ENCODE data around the gene DNAAF5. TPM values are rescaled to one million over a fixed set of nuclear protein-coding genes. Genes with fewer than 3 reads are reported as not detected.

Gene DNAAF5
- total and polyA plus RNA-seq, 2 of the 13 experiments (the other 11 are each of a cell fraction or from before 2014, with no cell fraction given) = 11.9 to 21.5 TPM

DNA sequence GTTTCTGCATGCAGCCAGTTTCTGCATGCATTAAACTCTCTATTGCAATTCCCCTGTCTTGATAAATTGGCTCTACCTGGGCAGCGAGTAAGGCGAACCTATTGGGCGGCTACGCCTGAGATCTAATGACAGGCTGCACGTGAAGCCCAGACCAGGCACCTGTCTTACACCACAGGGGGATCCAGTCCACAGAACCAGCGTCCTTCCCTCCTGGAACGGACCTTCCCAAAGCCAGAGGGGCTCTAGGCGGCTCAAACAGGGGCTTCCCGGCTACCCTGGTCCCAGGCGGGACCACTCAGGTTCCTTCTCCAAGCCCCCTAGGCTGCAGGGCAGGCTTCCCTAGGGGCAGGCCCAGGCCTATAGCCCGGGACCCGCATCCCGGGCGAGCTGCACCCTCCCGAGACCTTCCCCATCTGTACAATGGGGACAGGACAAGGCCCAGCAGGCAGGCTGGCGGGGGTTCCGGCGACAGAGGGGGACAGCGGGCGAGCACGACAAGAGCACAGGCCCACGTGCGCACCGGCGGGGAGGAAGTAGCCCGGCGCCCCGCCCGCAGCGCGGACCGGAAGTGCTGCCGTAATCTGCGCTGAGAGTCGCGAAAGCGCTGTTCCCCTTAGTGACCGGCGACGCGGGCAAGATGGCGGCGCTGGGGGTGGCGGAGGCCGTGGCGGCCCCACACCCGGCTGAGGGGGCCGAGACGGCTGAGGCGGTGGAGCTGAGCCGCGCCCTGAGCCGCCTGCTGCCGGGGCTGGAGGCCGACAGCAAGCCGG lies at the start of gene DNAAF5 (continued):
- TF ChIP-seq, protein P1, sequence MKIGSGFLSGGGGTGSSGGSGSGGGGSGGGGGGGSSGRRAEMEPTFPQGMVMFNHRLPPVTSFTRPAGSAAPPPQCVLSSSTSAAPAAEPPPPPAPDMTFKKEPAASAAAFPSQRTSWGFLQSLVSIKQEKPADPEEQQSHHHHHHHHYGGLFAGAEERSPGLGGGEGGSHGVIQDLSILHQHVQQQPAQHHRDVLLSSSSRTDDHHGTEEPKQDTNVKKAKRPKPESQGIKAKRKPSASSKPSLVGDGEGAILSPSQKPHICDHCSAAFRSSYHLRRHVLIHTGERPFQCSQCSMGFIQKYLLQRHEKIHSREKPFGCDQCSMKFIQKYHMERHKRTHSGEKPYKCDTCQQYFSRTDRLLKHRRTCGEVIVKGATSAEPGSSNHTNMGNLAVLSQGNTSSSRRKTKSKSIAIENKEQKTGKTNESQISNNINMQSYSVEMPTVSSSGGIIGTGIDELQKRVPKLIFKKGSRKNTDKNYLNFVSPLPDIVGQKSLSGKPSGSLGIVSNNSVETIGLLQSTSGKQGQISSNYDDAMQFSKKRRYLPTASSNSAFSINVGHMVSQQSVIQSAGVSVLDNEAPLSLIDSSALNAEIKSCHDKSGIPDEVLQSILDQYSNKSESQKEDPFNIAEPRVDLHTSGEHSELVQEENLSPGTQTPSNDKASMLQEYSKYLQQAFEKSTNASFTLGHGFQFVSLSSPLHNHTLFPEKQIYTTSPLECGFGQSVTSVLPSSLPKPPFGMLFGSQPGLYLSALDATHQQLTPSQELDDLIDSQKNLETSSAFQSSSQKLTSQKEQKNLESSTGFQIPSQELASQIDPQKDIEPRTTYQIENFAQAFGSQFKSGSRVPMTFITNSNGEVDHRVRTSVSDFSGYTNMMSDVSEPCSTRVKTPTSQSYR (CRISPR knock-in tag; IDR thresholded peaks at IDR 0.05; ENCODE audit: borderline replicate concordance) = no peak
- TF ChIP-seq ZNF569 (CRISPR knock-in tag; IDR thresholded peaks at IDR 0.05; ENCODE audit: borderline replicate concordance) (0 out of 2 replicates have a peak, but pooled peaks have one; percentile 56), AHDC1 (CRISPR knock-in tag; IDR thresholded peaks at IDR 0.05; ENCODE audit: borderline replicate concordance) (peak; percentile 43; the same call in 1 of the 2 replicates), ZNF101 (CRISPR knock-in tag; IDR thresholded peaks at IDR 0.05; ENCODE audit: borderline replicate concordance, low read depth) (no peak), THYN1 (CRISPR knock-in tag; IDR thresholded peaks at IDR 0.05; ENCODE audit: borderline replicate concordance, low read depth) (no peak), SIX4 (CRISPR knock-in tag; IDR thresholded peaks at IDR 0.05) (peak; percentile 17; the same call in 1 of the 2 replicates), YEATS4 (CRISPR knock-in tag; IDR thresholded peaks at IDR 0.05; ENCODE audit: borderline replicate concordance) (peak; percentile 98), ZNF556 (CRISPR knock-in tag; IDR thresholded peaks at IDR 0.05; ENCODE audit: borderline replicate concordance) (peak; percentile 59; the same call in 1 of the 2 replicates), TGIF2 (CRISPR knock-in tag; IDR thresholded peaks at IDR 0.05) (peak; percentile 96), THAP8 (CRISPR knock-in tag; IDR thresholded peaks at IDR 0.05; ENCODE audit: borderline replicate concordance) (0 out of 2 replicates have a peak, but pooled peaks have one; percentile 66), ZNF3 (CRISPR knock-in tag; IDR thresholded peaks at IDR 0.05) (peak; percentile 57; the same call in 1 of the 2 replicates), ZNF451 (CRISPR knock-in tag; IDR thresholded peaks at IDR 0.05) (peak; percentile 45; the same call in 1 of the 2 replicates), GABPA (IDR thresholded peaks at IDR 0.05; ENCODE audit: low read depth, low read length) (no peak), GABPA (CRISPR knock-in tag; IDR thresholded peaks at IDR 0.05; ENCODE audit: low read depth) (peak; percentile 92)
- TF ChIP-seq, protein P2, sequence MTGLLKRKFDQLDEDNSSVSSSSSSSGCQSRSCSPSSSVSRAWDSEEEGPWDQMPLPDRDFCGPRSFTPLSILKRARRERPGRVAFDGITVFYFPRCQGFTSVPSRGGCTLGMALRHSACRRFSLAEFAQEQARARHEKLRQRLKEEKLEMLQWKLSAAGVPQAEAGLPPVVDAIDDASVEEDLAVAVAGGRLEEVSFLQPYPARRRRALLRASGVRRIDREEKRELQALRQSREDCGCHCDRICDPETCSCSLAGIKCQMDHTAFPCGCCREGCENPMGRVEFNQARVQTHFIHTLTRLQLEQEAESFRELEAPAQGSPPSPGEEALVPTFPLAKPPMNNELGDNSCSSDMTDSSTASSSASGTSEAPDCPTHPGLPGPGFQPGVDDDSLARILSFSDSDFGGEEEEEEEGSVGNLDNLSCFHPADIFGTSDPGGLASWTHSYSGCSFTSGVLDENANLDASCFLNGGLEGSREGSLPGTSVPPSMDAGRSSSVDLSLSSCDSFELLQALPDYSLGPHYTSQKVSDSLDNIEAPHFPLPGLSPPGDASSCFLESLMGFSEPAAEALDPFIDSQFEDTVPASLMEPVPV (CRISPR knock-in tag; IDR thresholded peaks at IDR 0.05) = 0 out of 2 replicates have a peak, but pooled peaks have one; percentile 41

Data from HepG2 (cell line).